ENCODE results near the gene CLIP4.
A peak's percentile ranks its signal among the peaks of the same experiment; 100 is the strongest.

The CLIP4 gene

DNA sequence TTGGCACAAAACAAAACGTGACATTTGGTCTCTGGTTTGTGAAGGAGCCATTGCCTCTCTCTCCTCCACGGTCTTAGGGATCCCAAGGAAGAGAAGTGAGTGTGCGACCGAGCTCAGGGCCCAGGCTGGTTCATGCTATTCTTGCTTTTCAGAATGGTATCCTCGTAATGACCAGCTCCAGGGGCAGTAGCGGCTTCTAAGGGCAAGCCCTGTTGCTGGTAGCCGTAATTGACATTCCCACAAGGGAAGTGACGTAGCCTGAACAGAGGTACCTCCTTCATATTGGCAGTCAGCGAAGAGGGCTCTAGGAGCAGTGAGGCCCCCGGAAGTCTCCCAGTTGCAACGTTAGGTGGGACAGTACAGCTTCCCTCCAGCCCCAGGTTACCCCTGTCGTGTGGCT, 77.9 kb downstream of the CLIP4 start:
- Histone ChIP-seq H3K4me1 (ENCODE audit: low read depth, poor library complexity, severe bottlenecking) (no peaks in the 10 kb centered on the region), H3K36me3 (ENCODE audit: insufficient read depth) (no peaks in the 10 kb centered on the region), H4K20me1 (ENCODE audit: insufficient read depth) (no peaks in the 10 kb centered on the region), H3K4me2 (no peak overlapping the region), H3K4me3 (IDR thresholded peaks at IDR 0.05; ENCODE audit: insufficient read depth, low read depth, low read length) (no peak overlapping the region), H3K27ac (no peak overlapping the region), H2AFZ (ENCODE audit: low read depth) (no peak overlapping the region), H3K27me3 (ENCODE audit: insufficient read depth, low read depth) (no peaks in the 10 kb centered on the region), H3K9ac (no peak overlapping the region), H3K79me2 (ENCODE audit: insufficient read depth, low read depth) (no peaks in the 10 kb centered on the region)
- TF ChIP-seq CTCF (conservative IDR thresholded peaks at IDR 0.05; ENCODE audit: low read depth, low read length), result no peak

DNA sequence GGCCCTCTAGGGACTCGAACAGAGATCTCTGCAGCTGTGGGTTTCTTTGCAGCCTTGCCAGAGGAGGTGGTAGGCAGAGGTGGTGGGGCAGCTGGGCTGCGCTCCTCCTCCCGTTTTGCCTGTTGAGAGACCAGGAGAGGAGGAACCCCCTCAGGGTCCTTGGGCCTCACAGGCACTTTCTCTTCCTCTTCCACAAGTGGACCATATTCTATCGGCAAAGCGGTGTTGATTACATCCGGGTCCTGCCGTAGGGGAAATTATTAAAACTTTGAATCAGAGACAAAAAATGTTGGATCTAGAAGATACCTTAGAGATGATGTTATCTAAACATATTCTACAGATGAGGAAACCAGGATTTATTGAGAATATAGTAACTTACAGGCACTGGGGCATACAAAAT, 78.5 kb downstream of the CLIP4 start:
- Histone ChIP-seq H3K4me3 (IDR thresholded peaks at IDR 0.05; ENCODE audit: insufficient read depth, low read depth, low read length) (no peak overlapping the region), H3K4me1 (ENCODE audit: low read depth, poor library complexity, severe bottlenecking) (no peaks in the 10 kb centered on the region), H3K36me3 (ENCODE audit: insufficient read depth) (no peaks in the 10 kb centered on the region), H4K20me1 (ENCODE audit: insufficient read depth) (no peaks in the 10 kb centered on the region), H3K79me2 (ENCODE audit: insufficient read depth, low read depth) (no peaks in the 10 kb centered on the region), H2AFZ (ENCODE audit: low read depth) (no peak overlapping the region), H3K27me3 (ENCODE audit: insufficient read depth, low read depth) (no peaks in the 10 kb centered on the region), H3K4me2 (no peak overlapping the region), H3K27ac (no peak overlapping the region), H3K9ac (no peak overlapping the region)
- TF ChIP-seq CTCF (conservative IDR thresholded peaks at IDR 0.05; ENCODE audit: low read depth, low read length), result no peak

DNA sequence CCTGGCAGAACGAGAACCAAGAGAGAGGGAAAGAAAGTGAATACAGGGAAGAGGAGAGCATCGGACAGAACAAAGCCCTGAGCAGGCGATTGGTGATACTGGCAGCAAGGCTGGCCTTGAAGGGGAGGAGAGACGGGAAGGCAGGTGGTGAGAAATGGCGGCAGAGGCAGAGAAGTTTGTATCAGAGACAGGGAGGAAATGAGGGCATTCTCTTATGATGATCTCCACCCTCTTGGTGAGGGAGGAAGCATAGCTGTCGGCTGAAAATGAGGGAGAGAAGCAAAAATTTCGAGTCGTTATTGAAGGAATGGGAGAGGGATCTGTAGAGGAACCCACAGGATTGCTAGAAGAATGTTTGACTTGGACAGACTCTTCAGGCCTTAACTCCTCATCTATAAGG, 80.6 kb downstream of the CLIP4 start:
- Histone ChIP-seq H3K4me2 (no peak overlapping the region), H3K79me2 (ENCODE audit: insufficient read depth, low read depth) (no peaks in the 10 kb centered on the region), H4K20me1 (ENCODE audit: insufficient read depth) (no peaks in the 10 kb centered on the region), H3K9ac (no peak overlapping the region), H2AFZ (ENCODE audit: low read depth) (no peak overlapping the region), H3K4me1 (ENCODE audit: low read depth, poor library complexity, severe bottlenecking) (no peaks in the 10 kb centered on the region), H3K4me3 (IDR thresholded peaks at IDR 0.05; ENCODE audit: insufficient read depth, low read depth, low read length) (no peak overlapping the region), H3K27me3 (ENCODE audit: insufficient read depth, low read depth) (no peaks in the 10 kb centered on the region), H3K36me3 (ENCODE audit: insufficient read depth) (no peaks in the 10 kb centered on the region), H3K27ac (no peak overlapping the region)
- TF ChIP-seq CTCF (conservative IDR thresholded peaks at IDR 0.05; ENCODE audit: low read depth, low read length), result no peak

GRCh38 chr2:29196792-29197788, 81.9 kb downstream of the CLIP4 start:
- H2AFZ ChIP-seq (ENCODE audit: low read depth), result no peak overlapping the region
- no peak overlapping the region for H3K9ac ChIP-seq
- H3K36me3 ChIP-seq (ENCODE audit: insufficient read depth), result no peaks in the 10 kb centered on the region

More at GRCh38 chr2:29196792-29197788, 81.9 kb downstream of the CLIP4 start:
- Histone ChIP-seq H3K27ac (no peak overlapping the region), H3K27me3 (ENCODE audit: insufficient read depth, low read depth) (no peaks in the 10 kb centered on the region), H3K4me3 (IDR thresholded peaks at IDR 0.05; ENCODE audit: insufficient read depth, low read depth, low read length) (no peak overlapping the region), H3K4me2 (no peak overlapping the region), H3K79me2 (ENCODE audit: insufficient read depth, low read depth) (no peaks in the 10 kb centered on the region), H4K20me1 (ENCODE audit: insufficient read depth) (no peaks in the 10 kb centered on the region), H3K4me1 (ENCODE audit: low read depth, poor library complexity, severe bottlenecking) (no peaks in the 10 kb centered on the region)
- peak; percentile 96 for TF ChIP-seq CTCF (conservative IDR thresholded peaks at IDR 0.05; ENCODE audit: low read depth, low read length)

All from KMS-11 (cell line).